GM21390 (cell line): ENCODE measurements around the gene ZNRF3.
"Not testable (repeated sequence)": the region's sequence is repeated elsewhere in the genome, so short reads cannot be mapped to it uniquely, and the experiment has no call there.

Source experiments
- ATAC-seq: cut with Tn5 transposase; IDR thresholded peaks from one replicate; pipeline ENCODE4 v1.9.1; 2021; ENCODE audit not compliant: unreplicated experiment

ZNRF3 gene

GRCh38 chr22:28882878-28883656 is at the start of gene ZNRF3:
Gene ZNRF3 (plus strand): TSS chr22:28883572. CDS start chr22:28883767, 195 bp downstream.
- peak; percentile 57 for ATAC-seq

- no peak for ATAC-seq
Observed at GRCh38 chr22:28835630-28836189, 47.7 kb upstream of the ZNRF3 start.

GRCh38 chr22:28837640-28838039 is 45.7 kb upstream of the ZNRF3 start:
- ATAC-seq: no peak

GRCh38 chr22:28838971-28839370 is 44.4 kb upstream of the ZNRF3 start:
- ATAC-seq: no peak

GRCh38 chr22:28841111-28841510 is 42.3 kb upstream of the ZNRF3 start:
- ATAC-seq: no peak

- no peak for ATAC-seq
Observed at GRCh38 chr22:28843633-28844032, 39.7 kb upstream of the ZNRF3 start.

- not testable (repeated sequence) for ATAC-seq
Observed at GRCh38 chr22:28844277-28844676, 39.1 kb upstream of the ZNRF3 start.

GRCh38 chr22:28846994-28847393 is 36.4 kb upstream of the ZNRF3 start:
- no peak for ATAC-seq

GRCh38 chr22:28855355-28856094 is 27.8 kb upstream of the ZNRF3 start:
- no peak for ATAC-seq

GRCh38 chr22:28856095-28856455 is 27.3 kb upstream of the ZNRF3 start:
- ATAC-seq: no peak

- ATAC-seq: no peak
Observed at GRCh38 chr22:28857288-28857687, 26.1 kb upstream of the ZNRF3 start.

GRCh38 chr22:28864878-28865596 is 18.3 kb upstream of the ZNRF3 start:
- no peak for ATAC-seq

GRCh38 chr22:28867191-28867590 is 16.2 kb upstream of the ZNRF3 start:
- no peak for ATAC-seq

GRCh38 chr22:28868389-28868788 is 15.0 kb upstream of the ZNRF3 start:
- not testable (repeated sequence) for ATAC-seq

GRCh38 chr22:28869736-28870135 is 13.6 kb upstream of the ZNRF3 start:
- no peak for ATAC-seq

- no peak for ATAC-seq
Observed at GRCh38 chr22:28873183-28873963, 10.0 kb upstream of the ZNRF3 start.

- ATAC-seq: no peak
Observed at GRCh38 chr22:28874061-28874460, 9.3 kb upstream of the ZNRF3 start.

GRCh38 chr22:28874811-28875320 is 8.5 kb upstream of the ZNRF3 start:
- ATAC-seq: no peak

GRCh38 chr22:28882545-28882877 is 861 bp upstream of the ZNRF3 start:
- no peak for ATAC-seq

GRCh38 chr22:28883657-28883916 is 215 bp downstream of the ZNRF3 start:
- ATAC-seq: peak; percentile 18
